GM18909 (cell line): Measurements from ENCODE around the gene PARP1.
"Not testable (repeated sequence)": the region's sequence is repeated elsewhere in the genome, so short reads cannot be mapped to it uniquely, and the experiment has no call there.

Experiments
- ATAC-seq: cut with Tn5 transposase; IDR thresholded peaks from one replicate; pipeline ENCODE4 v1.9.1; 2021; ENCODE audit warnings: mild to moderate bottlenecking; ENCODE audit not compliant: unreplicated experiment, poor library complexity

Gene PARP1

GRCh38 chr1:226407497-226408284 is at the start of gene PARP1:
Gene PARP1, minus strand, starts transcription at chr1:226408093. Its CDS starts 164 bp downstream, at chr1:226407929.
- ATAC-seq: peak; percentile 75

GRCh38 chr1:226457307-226457712 is 49.4 kb upstream of the PARP1 start:
- ATAC-seq: no peak

DNA sequence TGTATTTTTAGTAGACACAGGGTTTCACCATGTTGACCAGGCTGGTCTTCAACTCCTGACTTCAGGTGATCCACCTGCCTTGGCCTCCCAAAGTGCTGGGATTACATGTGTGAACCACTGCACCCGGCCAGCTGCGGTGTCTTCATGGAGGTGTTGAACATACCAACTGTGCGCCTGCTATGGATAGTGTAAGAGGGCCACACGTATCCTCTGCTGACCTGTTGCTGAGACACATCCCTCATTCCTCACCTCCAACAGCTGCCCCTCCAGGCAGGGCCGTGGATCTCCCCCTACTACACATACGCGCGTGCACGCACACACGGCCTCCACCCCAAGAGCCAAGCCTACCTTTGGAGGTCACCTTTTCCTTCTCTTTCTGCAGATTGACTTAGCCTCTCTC is 48.0 kb upstream of the PARP1 start:
- no peak for ATAC-seq

- ATAC-seq: no peak
Measured at GRCh38 chr1:226454349-226454748, 46.5 kb upstream of the PARP1 start.

DNA sequence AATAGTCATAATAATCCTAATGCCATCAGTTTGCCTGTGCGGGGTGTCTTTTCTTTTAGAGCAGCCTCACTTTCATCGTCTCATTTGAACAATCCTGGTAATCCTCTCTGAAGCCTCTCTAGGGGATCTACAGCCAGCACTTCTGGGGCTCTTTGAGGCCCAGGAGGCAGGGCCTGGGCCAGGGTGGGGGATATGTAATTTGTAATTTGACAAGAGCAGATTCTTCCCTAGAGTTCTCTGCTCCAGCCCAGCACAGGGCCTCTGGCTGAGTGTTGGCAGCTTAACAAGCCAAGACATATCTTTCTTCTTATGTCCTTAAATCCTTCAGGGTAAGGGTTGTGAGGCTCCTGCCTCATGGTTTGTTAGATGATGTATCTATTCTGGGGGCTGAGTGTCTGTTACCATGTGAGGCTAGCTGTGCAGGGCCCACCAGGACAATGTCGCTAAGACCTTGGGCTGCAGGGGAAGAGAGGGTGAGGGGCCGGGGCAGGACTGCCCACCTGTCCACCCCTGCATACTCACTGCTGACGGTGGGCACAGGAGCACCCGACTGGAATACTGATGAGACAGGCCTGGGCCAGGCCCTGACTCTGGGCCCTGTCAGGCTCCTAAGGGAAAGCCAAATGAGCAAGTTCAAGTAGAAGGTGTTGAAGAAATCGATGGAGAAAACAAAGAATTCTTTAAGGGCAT is 45.3 kb upstream of the PARP1 start:
- no peak for ATAC-seq

DNA sequence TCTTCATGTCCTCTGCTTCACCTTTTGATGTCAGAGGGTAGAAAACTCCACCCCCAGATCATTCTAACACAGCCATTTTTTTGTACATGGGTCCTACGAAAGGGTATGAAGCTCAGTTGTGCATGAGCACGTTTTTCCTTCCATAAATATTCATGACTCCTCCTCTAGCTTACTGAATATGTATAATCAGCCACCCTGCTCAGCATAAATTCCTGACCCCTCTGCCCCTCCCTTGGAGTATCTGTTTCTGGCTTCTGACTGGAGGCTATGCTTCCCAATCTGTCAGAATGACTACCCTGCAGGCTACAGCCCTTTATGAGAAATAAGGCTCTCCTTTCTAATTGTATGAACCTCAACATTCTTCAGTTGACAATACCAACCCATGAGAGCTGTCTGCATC is 42.8 kb upstream of the PARP1 start:
- no peak for ATAC-seq

DNA sequence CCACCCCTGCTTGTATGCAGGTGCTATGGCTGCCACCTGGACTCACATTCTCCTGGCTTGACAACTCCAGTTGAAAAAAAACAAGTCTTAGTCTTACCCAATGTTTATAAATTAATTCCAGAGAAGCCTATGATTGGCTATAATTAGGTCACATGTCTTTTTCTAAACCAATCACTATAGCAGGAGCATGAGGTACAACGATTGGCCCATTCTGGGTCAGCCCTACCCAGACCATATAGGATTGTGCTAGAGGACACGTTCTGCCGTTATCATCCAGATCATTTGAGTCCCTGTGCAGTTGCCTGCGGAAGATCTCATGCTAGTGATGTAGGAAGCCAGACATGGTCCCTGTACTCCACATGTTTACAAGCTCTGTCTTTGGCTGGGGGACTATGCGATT is 41.9 kb upstream of the PARP1 start:
- ATAC-seq: no peak

DNA sequence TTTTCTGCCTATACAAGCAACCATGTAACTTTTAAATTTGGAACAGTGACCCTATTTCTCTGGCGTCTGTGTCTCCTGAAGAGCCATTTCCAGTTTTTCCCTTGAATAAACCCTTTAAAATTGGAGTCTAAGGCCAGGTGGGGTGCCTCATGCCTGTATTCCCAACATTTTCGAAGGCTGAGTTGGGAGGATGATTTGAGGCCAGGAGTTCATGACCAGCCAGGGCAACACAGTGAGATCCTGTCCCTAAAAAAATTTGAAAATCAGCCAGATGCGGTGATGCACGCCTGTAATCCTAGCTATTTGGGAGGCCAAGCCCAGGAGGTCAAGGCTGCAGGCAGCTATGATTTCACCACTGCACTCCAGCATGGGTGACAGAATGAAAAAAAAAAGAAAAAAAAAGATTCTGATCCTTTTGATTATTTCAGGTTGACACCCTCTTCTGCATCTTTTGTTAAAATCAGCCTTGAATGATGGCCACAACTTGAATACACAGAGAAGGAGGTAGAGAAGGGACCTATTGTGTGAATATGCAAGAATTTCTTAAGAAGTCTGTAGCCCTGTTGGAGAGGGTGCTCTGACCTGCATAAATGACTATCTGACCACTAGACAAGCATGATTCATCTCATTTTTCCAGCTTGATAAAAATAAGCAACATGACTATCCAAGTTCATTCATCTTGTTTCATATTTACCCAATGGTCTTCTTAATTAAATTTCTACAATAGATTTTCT is 40.2 kb upstream of the PARP1 start:
- no peak for ATAC-seq

DNA sequence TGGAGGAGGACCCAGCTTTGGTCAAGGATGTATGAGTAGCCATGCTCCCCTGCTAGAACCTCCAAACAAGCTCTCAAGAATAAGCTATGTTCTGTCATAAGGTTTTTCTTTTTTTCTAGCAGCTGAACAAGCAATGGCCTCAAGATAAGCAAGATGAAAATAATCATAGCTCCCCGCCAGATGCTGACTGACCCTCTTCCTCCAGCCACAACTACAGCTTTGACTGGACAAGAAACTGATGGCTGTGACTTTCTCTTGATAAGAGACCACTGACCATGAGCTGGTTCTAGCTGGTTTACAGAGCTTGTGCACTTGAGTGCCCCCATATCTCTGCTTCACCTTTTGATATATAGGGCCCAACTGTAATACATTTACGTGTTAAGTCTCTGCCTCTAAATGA is 38.2 kb upstream of the PARP1 start:
- no peak for ATAC-seq

DNA sequence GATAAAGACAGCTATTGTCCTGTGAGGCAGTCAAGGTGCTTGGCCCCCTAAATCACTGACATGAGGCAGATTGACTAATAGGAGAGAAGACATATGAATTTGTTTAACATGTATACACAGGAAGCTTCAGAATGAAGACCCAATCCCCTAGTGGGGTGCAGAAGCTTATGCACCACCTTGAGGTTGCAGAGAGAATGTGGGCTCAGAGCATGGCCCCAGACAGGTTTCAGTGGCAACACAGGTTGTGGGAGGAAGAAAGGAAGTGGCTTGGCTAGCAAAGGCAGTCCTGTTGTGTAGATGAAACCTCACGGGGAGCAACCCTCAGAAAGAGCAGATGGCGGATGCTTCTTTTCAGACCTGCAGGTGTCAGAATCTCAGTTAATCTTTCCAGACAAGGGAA is 37.0 kb upstream of the PARP1 start:
- ATAC-seq: peak; percentile 100

DNA sequence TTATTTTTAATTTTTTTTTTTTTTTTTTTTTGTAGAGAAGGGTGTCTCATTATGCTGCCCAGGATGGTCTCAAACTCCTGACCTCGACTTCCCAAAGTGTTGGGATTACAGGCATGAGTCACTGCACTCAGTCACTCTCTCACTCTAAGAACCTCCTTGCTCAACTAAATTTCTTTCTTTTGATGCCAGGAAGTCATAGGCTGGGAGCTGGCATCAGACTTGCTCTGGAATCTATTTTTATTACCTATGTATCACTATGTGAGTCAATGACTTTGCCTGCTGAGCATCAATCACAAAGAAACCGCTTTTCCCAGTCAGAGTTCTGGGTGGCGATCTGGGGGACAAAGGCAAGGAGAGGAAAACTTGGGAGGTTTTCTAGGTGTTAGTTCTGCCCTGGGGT is 35.5 kb upstream of the PARP1 start:
- ATAC-seq: no peak

DNA sequence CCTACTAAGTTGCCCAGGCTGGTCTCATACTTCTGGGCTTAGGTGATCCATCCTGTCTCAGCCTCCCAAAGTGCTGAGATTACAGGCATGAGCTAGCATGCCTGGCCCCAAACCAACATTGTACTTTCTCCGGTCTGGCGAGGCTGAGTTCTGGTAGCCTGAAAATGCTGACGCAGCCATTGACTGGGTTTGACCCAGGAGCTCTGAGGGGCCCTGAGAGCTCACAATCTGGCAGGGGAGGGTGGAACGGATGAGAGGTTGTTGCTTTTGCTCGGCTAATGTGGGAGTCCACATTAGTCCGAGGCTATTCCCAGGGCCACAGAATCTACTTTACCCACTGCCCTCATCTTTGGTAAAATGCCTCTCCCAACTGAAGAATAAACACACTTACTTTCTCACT is 35.1 kb upstream of the PARP1 start:
- no peak for ATAC-seq

DNA sequence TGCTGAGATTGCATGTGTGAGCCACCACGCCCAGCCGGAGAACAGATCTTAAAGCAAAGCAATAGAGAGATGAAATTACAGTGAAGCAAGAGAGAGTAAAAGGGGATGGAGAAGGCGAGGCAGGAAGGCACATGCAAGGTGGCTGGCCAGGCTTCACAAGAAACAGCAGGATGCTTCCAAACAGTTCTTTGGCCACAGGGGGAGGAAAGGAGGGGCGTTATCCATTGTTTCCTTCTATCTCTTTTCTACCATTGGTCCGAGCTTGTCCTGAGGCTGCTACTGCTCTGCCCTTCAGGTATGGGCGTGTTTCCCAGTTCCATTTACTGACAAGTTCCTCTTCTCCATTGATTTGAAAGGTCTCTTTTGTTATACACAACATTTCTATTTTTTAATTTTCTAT is 33.7 kb upstream of the PARP1 start:
- ATAC-seq: no peak

GRCh38 chr1:226440512-226440911 is 32.6 kb upstream of the PARP1 start:
- ATAC-seq: no peak

DNA sequence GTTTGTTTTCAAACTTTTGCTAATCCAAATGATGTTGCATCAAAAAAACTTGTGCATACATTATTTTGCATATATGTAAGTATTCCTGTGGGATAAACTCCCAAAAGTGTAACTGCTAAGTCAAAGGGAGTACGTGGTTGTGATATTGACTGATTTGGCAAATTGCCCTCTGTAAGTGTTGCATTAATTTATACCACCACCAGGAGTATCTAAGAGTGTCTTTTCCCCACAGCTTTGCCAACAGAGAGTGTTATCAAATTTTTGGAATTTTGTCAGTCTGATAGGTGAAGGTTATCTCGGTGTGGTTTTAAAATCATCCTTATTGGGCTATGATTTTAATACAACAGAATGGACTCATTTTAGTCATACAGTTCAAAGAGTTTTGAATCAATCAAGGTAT is 30.1 kb upstream of the PARP1 start:
- ATAC-seq: no peak

DNA sequence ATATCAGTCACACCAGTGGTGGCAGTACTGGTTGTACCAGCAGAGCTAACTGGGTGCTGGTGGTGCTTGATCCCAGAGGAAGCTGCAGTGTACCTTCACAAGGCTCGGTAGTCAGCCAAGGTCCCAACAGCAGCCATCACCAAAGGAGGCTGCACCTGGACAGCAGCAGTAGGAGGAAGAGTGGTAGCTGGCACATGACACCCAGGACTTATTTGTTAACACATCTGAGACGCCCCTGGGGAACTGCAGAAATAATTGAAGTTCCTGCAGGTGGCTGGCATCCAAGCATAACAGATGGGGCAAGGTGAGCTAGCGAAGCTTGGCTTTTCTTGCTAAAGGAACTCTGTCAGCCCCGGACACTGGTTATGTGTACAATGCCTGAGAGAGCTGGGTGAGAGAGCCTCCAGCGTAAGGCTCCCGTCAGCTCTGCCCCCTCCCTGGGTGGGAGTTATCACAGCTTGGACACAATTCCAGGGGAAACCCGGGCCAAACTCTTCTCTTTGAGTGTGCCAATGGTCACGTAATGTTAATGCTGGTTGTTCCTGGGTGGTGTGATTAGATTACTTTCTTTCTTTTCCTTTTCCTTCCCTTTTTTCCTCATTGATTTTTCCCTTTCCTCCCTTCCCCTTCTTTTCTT is 29.1 kb upstream of the PARP1 start:
- ATAC-seq: peak; percentile 46

GRCh38 chr1:226436472-226436854 is 28.6 kb upstream of the PARP1 start:
- no peak for ATAC-seq

- ATAC-seq: no peak
Measured at GRCh38 chr1:226433341-226433720, 25.4 kb upstream of the PARP1 start.

- no peak for ATAC-seq
Measured at GRCh38 chr1:226432586-226433340, 24.9 kb upstream of the PARP1 start.

DNA sequence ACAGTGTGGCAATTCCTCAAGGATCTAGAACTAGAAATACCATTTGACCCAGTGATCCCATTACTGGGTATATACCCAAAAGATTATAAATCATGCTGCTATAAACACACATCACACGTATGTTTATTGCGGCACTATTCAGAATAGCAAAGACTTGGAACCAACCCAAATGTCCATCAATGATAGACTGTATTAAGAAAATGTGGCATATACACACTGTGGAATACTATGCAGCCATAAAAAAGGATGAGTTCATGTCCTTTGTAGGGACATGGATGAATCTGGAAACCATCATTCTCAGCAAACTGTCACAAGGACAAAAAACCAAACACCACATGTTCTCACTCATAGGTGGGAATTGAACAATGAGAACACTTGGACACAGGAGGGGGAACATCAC is 24.0 kb upstream of the PARP1 start:
- not testable (repeated sequence) for ATAC-seq
